Measurements from ENCODE around the gene SCAMP5. TPM values are rescaled to one million over a fixed set of nuclear protein-coding genes. Genes with fewer than 3 reads are reported as not detected.

Gene SCAMP5
- total RNA-seq, 4 donors from 2014 or later = 1.3 to 4.1 (median 2.6) TPM

DNA sequence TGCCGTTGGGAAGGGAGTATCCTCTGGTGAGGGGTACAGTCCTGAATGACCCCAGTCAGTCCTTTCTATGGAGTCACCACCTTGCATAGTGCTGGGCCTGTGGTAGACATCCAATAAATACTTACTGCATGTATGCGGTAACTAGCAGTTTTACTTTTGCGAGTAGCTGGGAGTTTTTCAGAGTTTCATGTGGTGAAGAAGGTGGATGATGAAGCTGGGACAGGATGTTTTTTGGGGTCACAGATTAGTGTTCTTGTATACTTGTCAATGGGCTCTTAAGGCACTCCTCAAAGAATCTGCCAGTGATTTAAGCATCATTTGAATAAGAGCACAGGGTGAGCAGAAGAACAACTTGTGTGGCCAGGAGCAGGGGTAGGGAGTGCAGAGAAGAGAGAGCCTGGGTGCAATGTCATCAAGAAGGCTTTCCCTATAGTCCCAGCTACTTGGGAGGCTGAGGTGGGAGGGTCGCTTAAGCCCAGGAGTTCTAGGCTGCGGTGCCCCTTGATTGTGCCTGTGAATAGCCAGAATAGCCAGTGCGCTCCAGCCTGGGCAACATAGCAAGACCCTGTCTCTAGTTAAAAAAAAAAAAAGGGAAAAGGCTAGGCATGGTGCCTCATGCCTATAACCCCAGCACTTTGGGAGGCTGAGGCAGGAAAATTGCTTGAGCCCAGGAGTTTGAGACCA lies 50.1 kb downstream of the SCAMP5 start:
- TF ChIP-seq, protein P1, sequence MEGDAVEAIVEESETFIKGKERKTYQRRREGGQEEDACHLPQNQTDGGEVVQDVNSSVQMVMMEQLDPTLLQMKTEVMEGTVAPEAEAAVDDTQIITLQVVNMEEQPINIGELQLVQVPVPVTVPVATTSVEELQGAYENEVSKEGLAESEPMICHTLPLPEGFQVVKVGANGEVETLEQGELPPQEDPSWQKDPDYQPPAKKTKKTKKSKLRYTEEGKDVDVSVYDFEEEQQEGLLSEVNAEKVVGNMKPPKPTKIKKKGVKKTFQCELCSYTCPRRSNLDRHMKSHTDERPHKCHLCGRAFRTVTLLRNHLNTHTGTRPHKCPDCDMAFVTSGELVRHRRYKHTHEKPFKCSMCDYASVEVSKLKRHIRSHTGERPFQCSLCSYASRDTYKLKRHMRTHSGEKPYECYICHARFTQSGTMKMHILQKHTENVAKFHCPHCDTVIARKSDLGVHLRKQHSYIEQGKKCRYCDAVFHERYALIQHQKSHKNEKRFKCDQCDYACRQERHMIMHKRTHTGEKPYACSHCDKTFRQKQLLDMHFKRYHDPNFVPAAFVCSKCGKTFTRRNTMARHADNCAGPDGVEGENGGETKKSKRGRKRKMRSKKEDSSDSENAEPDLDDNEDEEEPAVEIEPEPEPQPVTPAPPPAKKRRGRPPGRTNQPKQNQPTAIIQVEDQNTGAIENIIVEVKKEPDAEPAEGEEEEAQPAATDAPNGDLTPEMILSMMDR (IDR thresholded peaks at IDR 0.05; ENCODE audit: low read depth) = no peak

DNA sequence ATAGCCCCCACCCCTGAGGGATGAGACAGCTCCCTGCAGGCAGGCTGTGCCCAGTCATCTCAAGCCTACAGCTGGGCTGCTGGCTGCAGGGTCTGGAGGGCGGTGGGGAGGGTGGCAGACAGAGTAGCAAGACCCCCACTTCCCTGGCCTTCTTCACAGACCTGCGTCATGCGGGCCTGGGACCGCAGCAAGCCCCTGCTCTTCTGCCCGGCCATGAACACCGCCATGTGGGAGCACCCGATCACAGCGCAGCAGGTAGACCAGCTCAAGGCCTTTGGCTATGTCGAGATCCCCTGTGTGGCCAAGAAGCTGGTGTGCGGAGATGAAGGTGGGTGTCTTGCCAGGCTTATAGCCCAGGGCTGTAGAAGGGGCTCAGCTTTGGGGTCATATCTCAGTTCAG lies 53.0 kb downstream of the SCAMP5 start:
- TF ChIP-seq, protein P1 (IDR thresholded peaks at IDR 0.05; ENCODE audit: low read depth) = no peak

DNA sequence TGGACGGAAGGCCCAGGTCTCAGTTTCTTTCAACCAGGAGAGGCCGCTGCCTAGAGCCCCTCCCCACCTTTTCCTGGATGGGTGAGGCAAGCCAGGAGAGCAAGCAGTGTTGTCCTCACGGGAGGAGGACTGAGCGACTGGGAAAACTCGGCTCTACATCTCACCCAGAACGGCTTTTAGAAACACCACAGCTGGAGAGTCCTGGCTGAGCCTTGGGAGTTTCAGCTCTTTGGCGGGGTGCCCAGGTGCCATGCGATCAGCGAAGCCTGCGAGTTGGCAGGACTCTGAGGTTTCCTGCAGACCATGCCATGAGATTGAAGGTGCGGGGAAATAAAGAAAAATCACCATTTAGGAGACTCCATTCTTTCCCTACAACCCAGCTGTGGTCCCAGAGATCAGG lies 54.0 kb downstream of the SCAMP5 start:
- TF ChIP-seq, protein P1 (IDR thresholded peaks at IDR 0.05; ENCODE audit: low read depth) = no peak

DNA sequence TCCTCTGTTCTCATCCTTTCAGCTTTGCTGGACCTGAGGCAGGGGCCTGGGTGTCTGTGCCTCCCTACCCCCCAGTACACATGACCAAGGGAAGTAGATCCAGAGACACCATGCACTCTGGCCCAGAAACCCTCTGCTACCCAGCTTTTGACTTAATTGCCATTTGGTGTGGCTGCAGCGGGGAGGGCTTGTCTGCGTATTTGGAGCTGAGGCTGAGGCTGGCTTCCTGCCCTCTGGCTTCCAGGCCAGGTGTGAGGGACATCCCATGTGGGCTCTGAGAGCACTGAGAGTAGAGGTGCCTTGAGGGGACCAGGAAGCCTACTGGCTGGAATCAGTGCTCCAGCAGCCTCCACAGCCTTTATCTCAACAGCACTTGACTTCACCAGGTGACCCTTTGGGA lies 54.9 kb downstream of the SCAMP5 start:
- TF ChIP-seq, protein P1 (IDR thresholded peaks at IDR 0.05; ENCODE audit: low read depth) = no peak

DNA sequence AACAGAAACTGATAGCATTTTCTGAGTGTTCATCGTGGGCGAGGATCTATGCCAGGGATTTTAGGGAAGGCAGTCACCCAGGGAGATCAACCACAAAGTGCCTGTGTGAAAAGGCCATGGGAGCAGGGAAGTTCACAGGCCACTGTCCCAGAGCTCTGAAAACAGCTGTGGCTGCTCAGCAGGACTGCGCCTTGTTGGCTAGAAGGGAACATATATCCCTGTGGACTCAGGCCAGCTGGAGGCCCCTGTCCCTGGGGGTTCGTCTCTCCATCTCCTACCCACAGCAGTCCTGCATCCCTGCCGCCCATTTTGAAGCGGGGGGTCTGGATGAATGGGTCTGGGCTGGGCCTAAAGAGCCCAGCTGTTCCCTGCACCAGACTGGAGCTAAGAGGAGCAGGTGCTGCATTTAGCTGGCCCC lies 55.8 kb downstream of the SCAMP5 start:
- TF ChIP-seq, protein P1 (IDR thresholded peaks at IDR 0.05; ENCODE audit: low read depth) = no peak

DNA sequence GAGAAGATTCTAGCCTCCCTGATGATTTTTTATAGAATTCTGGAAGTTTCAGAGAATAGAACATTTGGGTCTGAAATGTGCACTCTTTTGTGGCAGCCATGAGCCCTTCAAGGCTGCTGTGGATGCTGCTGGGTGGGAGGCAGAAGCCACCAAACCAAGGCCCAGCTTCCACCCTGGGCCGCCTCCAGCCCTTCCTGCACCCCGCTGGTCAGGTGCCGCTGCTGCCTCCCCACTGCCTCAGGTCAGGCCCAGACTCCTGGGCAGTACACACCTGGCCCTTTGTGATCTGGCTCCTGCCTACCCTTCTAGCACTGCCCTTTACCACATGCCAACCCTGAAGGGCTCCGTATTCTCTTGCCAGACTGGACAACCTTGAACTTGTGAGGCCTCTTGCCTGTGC lies 56.3 kb downstream of the SCAMP5 start:
- TF ChIP-seq, protein P1 (IDR thresholded peaks at IDR 0.05; ENCODE audit: low read depth) = no peak

DNA sequence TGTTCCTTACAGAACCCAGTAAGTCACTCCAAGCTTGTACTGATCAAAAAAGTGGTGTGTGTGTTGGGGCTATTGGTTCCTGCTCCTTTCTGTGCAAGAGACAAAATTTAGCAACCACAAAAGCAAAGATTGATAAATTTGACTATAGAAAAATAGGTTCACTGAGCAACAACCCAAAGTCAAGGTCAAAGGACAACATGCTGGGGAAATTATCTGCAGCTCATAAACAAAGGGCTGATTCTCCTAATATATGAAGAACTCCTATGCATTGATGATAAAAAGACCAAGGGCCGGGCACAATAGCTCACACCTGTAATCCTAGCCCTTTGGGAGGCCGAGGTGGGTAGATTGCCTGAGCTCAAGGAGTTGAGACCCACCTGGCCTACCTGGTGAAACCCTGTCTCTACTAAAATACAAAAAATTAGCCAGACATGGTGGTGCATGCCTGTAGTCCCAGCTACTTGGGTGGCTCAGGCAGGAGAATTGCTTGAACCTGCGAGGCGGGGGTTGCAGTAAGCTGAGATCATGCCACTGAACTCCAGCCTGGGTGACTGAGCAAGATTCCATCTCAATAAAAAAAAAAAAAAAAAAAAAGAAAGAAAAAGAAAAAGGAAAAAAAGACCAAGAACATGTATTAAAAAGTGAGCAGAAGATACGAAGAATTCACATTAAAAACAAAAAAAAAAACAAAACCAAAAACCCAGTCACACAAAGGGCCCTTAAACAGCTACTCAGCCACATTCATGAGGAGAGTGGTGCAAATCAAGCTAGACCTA lies 57.8 kb downstream of the SCAMP5 start:
- TF ChIP-seq, protein P1 (IDR thresholded peaks at IDR 0.05; ENCODE audit: low read depth) = no peak

Measured in subcutaneous adipose tissue (tissue), 4 donors.